Erythroblast (primary cell): ENCODE results near the gene HSPE1.
"Not testable (repeated sequence)": the region's sequence is repeated elsewhere in the genome, so short reads cannot be mapped to it uniquely, and the experiment has no call there.

ENCODE experiments used
- DNase-seq, 2 experiments: peaks; one replicate each; lab custom pipeline; 2025; lab: John Stamatoyannopoulos, UW
- GATA1 ChIP-seq: IDR thresholded peaks from 2 replicates; pipeline ENCODE4 v1.6.1; 2011; ENCODE audit warnings: low read depth, mild to moderate bottlenecking, control low read depth, low read length, moderate library complexity
- POLR2A ChIP-seq: IDR thresholded peaks from 2 replicates; pipeline ENCODE4 v1.6.1; 2011; ENCODE audit warnings: mild to moderate bottlenecking, low read length

HSPE1 gene

DNA sequence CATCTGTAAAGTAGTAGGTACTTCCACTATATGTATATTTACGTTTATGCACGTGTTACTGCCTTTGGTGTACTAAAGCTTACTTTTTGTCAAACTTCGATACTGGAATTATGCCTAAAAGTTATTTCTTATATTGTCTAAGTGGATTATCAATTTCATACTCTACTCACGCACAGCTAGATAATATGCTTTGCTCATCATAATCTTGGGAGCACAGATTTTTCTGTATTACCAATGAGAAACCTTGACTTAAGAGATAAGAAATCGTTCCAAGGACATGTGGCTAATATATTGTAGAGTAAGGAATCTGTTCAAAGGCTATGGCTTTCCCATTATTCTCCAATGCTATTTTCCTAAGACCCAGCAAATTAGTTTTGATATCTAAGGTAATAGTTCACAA lies 6.5 kb downstream of the HSPE1 start:
- DNase-seq: no peak
- TF ChIP-seq POLR2A: no peak
- TF ChIP-seq GATA1: no peak

- peak; percentile 77 to 78 for DNase-seq
- no peak for TF ChIP-seq GATA1
- TF ChIP-seq POLR2A: no peak
Measured at GRCh38 chr2:197513915-197514314, 13.7 kb downstream of the HSPE1 start.

DNA sequence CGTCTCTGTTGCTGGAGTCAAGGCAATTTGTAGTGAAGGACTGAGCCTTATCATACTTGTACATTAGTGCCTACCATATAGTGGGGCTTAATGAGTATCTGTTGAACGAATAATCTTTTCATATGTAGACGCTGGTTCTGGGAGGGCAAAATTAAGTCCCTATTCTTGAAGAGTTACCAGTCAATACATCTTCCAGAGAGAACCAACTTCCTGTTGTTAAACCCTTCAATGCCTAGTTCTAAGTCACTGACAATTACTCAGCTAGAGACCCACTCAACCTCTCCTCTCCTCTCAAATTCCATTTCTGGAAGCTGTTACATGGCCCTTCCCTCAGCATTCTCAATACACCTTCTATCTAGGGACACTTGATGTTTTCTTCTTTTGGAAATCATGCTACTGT lies 14.6 kb downstream of the HSPE1 start:
- DNase-seq: peak; percentile 32 to 56
- no peak for TF ChIP-seq GATA1
- no peak for TF ChIP-seq POLR2A

DNA sequence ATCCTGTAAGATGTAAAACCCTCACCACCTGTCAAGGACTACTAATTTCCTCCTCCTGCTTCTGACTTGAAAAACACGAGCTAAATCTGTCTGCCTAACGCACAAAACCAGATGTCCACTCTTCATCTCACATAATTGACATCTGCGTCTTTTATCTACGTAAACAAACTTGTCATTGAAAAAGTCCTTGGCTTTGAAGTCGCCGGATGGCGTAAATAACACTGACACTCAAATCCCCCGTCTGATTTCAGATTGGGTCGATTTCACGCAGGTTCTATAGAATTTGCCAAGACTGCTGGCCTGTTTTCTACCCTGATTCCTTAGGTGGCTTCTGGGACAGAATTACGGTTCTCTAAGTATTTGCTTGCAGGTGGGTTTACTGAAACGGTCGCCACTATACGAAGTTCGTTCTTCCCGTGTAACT lies 15.1 kb downstream of the HSPE1 start:
- no peak for TF ChIP-seq POLR2A
- no peak for TF ChIP-seq GATA1
- peak in 1 of 2 experiments; percentile 79 for DNase-seq

- TF ChIP-seq GATA1: no peak
- peak; percentile 97 for TF ChIP-seq POLR2A
- DNase-seq: peak; percentile 97 to 98
Measured at GRCh38 chr2:197515739-197516392, 15.7 kb downstream of the HSPE1 start, which contains the start of gene MOB4. Gene MOB4, plus strand, starts transcription at chr2:197516066. Its CDS starts 21 bp downstream, at chr2:197516087.

DNA sequence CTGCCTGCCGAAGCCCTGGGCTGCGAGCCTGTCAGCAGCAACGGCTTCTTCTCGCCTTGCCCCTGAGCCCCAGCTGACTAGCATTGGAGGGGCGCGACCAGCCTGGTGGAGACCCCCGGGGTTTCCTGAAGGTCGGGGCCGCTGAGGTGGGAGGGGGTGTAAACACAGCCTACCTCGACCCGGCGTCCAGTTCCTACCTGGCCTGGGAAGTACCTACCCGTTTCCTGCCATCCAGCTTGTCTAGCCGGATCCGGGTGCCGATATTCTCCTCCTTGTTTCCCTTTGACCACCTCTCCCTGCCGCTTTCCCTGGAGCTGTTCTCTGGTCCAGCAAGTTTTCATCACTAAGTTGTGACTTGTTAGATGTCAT lies 16.2 kb downstream of the HSPE1 start:
- peak; percentile 50 to 68 for DNase-seq
- no peak for TF ChIP-seq GATA1
- no peak for TF ChIP-seq POLR2A

DNA sequence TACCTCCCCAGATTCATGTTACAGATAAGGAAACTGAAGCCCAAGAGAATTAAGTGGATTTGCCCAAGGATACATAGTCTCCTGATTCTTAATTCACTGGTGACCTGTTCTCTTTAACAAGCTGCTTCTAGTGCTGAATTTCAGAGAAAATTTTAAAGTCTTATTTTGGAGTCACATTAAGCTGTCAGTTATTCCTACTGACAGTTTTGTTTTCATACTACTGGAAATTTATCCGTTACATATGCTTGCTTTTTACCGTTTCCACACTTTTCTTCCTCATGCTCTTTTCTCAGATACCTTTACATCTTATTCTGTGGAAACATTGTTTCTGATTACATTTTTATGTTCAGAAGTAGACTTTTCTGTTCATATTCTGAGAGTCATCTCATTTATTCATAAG lies 17.0 kb downstream of the HSPE1 start:
- no peak for DNase-seq
- TF ChIP-seq POLR2A (no peak), GATA1 (no peak)

GRCh38 chr2:197538412-197538811 lies 38.2 kb downstream of the HSPE1 start:
- no peak for TF ChIP-seq GATA1
- no peak for TF ChIP-seq POLR2A
- DNase-seq: no peak

GRCh38 chr2:197539734-197540133 lies 39.6 kb downstream of the HSPE1 start:
- DNase-seq: no peak
- TF ChIP-seq GATA1 (no peak), POLR2A (no peak)

DNA sequence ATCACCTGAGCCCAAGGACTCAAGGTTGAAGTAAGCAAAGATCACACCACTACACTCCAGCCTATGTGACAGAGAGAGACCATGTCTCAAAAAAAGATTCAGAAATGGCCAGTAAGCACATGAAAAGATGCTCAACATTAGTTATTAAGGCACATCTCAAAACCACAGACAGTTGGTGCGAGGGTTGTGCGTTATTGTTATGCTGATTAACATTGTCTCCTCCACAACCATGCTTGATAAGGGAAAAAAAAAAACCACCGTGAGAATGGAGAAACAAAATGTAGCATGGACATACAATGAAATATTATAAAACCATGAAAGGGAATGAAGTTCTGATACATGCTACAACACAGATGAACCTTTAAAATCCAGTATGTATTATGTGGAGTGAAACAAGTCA lies 43.0 kb downstream of the HSPE1 start:
- TF ChIP-seq POLR2A: no peak
- no peak for TF ChIP-seq GATA1
- DNase-seq: no peak

DNA sequence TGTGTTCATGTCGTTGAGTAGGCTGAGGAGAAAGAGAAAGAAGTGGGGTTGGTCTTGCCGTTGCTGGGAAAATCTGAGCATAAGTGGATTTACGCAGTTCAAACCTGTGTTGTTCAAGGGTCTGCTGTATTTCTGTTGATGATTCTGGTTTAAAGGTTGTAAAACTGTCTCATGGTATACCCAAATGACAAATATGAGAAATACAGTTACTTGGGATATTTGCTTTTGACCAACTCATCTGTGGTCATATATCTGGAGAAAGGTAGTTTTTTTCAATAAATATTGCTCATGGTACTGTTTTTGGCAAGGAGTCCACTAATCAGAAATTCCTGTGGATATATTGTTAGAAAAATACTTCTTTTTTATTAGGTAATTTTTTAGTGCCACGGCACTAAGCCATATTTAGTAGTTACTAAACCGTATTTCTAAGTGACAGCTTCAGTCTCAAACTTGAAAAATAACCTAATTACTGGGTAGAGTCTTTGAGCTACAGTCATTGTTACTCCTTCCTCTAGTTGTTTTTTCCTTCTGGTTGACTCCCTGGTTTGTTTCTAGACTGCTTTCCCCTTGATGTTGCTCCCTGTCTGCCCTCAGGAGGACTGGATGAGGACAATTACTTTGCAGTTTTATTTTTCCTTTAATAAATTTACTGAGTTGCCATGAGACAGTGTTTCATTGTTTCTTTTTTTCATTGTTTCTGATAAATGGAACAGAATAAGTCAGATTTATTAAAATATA lies 47.2 kb downstream of the HSPE1 start:
- TF ChIP-seq POLR2A (no peak), GATA1 (no peak)
- no peak for DNase-seq

DNA sequence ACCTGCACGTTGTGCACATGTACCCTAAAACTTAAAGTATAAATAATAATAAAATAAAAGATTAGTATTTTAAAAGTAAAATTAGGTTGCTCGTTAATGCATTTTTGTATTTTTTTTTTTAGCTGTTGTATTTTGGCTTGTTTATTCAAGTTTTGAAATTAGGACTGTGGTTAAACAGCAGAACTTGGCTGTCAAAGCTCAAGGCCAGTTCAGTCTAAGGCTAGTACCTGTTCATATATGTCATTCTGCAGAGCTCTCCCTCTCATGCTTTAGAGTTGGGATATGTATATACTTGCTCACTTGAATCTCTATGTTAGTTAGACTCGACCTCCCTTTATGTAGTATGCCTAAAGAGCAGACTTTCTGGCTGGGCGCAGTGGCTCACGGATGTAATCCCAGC lies 48.4 kb downstream of the HSPE1 start:
- DNase-seq: no peak
- TF ChIP-seq GATA1: no peak
- no peak for TF ChIP-seq POLR2A

DNA sequence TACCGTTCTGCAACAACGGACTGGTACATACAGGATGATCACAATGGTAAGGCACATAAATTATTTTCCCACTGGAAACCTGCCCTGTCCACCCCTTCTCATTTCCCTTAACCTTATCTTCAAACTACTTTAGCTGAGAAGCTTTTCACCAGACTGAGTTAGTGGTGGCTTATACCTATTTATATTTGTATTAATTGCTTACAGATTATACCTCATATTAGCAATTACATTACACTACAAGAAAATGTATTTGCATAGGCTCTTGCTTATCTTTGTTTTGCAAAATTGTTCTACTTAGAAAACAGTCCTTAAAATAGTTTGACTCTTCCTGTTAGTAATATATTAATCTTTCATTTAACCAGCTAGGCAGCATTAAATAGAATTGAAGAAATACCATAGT lies 51.1 kb downstream of the HSPE1 start:
- DNase-seq: not testable (repeated sequence)
